ENCODE data around the gene CIZ1. TPM values are rescaled to one million over a fixed set of nuclear protein-coding genes. Genes with fewer than 3 reads are reported as not detected.

The CIZ1 gene
- total and polyA plus RNA-seq, 2 of the 13 experiments (the other 11 are each of a cell fraction or from before 2014, with no cell fraction given): 30.6 to 50.3 TPM

GRCh38 chr9:128191406-128192046, at the start of gene CIZ1 (continued):
- TF ChIP-seq SP1 (IDR thresholded peaks at IDR 0.05): no peak
- peak; percentile 34; the same call in 1 of the 2 replicates for TF ChIP-seq SP1 (CRISPR knock-in tag; IDR thresholded peaks at IDR 0.05)
- TF ChIP-seq YEATS2 (CRISPR knock-in tag; IDR thresholded peaks at IDR 0.05; ENCODE audit: borderline replicate concordance): peak; percentile 55
- TF ChIP-seq FIP1L1 (IDR thresholded peaks at IDR 0.05; ENCODE audit: borderline replicate concordance, insufficient read depth, low read depth, low read length): no peak
- TF ChIP-seq HMG20A (CRISPR knock-in tag; IDR thresholded peaks at IDR 0.05; ENCODE audit: borderline replicate concordance): no peak
- no peak for TF ChIP-seq ZNF44 (CRISPR knock-in tag; IDR thresholded peaks at IDR 0.05)
- TF ChIP-seq JDP2 (CRISPR knock-in tag; IDR thresholded peaks at IDR 0.05; ENCODE audit: borderline replicate concordance): no peak
- peak; percentile 96 for TF ChIP-seq ZBTB7B (CRISPR knock-in tag; IDR thresholded peaks at IDR 0.05)
- no peak for TF ChIP-seq ZBTB34 (CRISPR knock-in tag; IDR thresholded peaks at IDR 0.05)
- TF ChIP-seq ZNF326 (CRISPR knock-in tag; IDR thresholded peaks at IDR 0.05; ENCODE audit: borderline replicate concordance): no peak
- no peak for TF ChIP-seq CENPT (CRISPR knock-in tag; IDR thresholded peaks at IDR 0.05; ENCODE audit: low read depth)
- no peak for TF ChIP-seq ONECUT2 (CRISPR knock-in tag; IDR thresholded peaks at IDR 0.05)
- no peak; the same call in 1 of the 2 replicates for TF ChIP-seq ZNF598 (CRISPR knock-in tag; IDR thresholded peaks at IDR 0.05; ENCODE audit: borderline replicate concordance)
- TF ChIP-seq BCLAF1 (IDR thresholded peaks at IDR 0.05): no peak
- TF ChIP-seq ZNF770 (CRISPR knock-in tag; IDR thresholded peaks at IDR 0.05): peak; percentile 77
- TF ChIP-seq PBX3 (CRISPR knock-in tag; IDR thresholded peaks at IDR 0.05; ENCODE audit: borderline replicate concordance): no peak
- no peak for TF ChIP-seq ZNF138 (CRISPR knock-in tag; IDR thresholded peaks at IDR 0.05; ENCODE audit: low read depth)
- TF ChIP-seq TBX2 (CRISPR knock-in tag; IDR thresholded peaks at IDR 0.05; ENCODE audit: borderline replicate concordance): peak; percentile 57
- TF ChIP-seq ZBTB49 (CRISPR knock-in tag; IDR thresholded peaks at IDR 0.05; ENCODE audit: borderline replicate concordance): no peak

Measured in HepG2 (cell line).